ENCODE results near the gene C22orf31.

GRCh38 chr22:29105468-29105867 is 43.8 kb upstream of the C22orf31 start:
- TF ChIP-seq, protein P1, sequence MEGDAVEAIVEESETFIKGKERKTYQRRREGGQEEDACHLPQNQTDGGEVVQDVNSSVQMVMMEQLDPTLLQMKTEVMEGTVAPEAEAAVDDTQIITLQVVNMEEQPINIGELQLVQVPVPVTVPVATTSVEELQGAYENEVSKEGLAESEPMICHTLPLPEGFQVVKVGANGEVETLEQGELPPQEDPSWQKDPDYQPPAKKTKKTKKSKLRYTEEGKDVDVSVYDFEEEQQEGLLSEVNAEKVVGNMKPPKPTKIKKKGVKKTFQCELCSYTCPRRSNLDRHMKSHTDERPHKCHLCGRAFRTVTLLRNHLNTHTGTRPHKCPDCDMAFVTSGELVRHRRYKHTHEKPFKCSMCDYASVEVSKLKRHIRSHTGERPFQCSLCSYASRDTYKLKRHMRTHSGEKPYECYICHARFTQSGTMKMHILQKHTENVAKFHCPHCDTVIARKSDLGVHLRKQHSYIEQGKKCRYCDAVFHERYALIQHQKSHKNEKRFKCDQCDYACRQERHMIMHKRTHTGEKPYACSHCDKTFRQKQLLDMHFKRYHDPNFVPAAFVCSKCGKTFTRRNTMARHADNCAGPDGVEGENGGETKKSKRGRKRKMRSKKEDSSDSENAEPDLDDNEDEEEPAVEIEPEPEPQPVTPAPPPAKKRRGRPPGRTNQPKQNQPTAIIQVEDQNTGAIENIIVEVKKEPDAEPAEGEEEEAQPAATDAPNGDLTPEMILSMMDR (IDR thresholded peaks at IDR 0.05): no peak
- no peak for TF ChIP-seq ZFX (IDR thresholded peaks at IDR 0.05; ENCODE audit: borderline replicate concordance)
